Stimulated activated naive CD4-positive, alpha-beta T cell (primary cell): ENCODE measurements around the gene ZNF576.
"Not testable (repeated sequence)": the region's sequence is repeated elsewhere in the genome, so short reads cannot be mapped to it uniquely, and the experiment has no call there.

ENCODE experiments used
- DNase-seq, 6 experiments: peaks; one replicate each; lab custom pipeline; 2025; lab: John Stamatoyannopoulos, UW

ZNF576 gene

GRCh38 chr19:43575156-43575950 lies 21.0 kb upstream of the ZNF576 start, which contains the start of the genes PINLYP and XRCC1:
PINLYP (plus strand) TSS chr19:43575801; CDS start chr19:43577192, 1,391 bp downstream.
XRCC1 (minus strand) TSS chr19:43575527; CDS start chr19:43575458, 69 bp downstream.
- DNase-seq: peak; percentile 90 to 97 (median 96)

GRCh38 chr19:43575955-43576878 lies 20.2 kb upstream of the ZNF576 start:
- peak in 1 of 6 experiments; percentile 50 for DNase-seq

GRCh38 chr19:43578787-43579186 lies 17.6 kb upstream of the ZNF576 start:
- DNase-seq: no peak

- no peak for DNase-seq
Observed at GRCh38 chr19:43581467-43581866, 14.9 kb upstream of the ZNF576 start.

GRCh38 chr19:43582495-43582894 lies 13.9 kb upstream of the ZNF576 start:
- DNase-seq: no peak

GRCh38 chr19:43584484-43584883 lies 11.9 kb upstream of the ZNF576 start:
- no peak for DNase-seq

GRCh38 chr19:43586346-43586745 lies 10.0 kb upstream of the ZNF576 start:
- DNase-seq: no peak

- DNase-seq: not testable (repeated sequence)
Observed at GRCh38 chr19:43587029-43587428, 9.4 kb upstream of the ZNF576 start.

- no peak for DNase-seq
Observed at GRCh38 chr19:43589277-43589676, 7.1 kb upstream of the ZNF576 start.

- DNase-seq: no peak
Observed at GRCh38 chr19:43589678-43590077, 6.7 kb upstream of the ZNF576 start.

- no peak for DNase-seq
Observed at GRCh38 chr19:43591904-43592772, 4.3 kb upstream of the ZNF576 start.

GRCh38 chr19:43592800-43593350 lies 3.5 kb upstream of the ZNF576 start:
- no peak for DNase-seq

- DNase-seq: no peak
Observed at GRCh38 chr19:43594081-43594697, 2.2 kb upstream of the ZNF576 start.

- peak; percentile 56 to 77 (median 68) for DNase-seq
Observed at GRCh38 chr19:43594710-43595604, 1.4 kb upstream of the ZNF576 start.

GRCh38 chr19:43595605-43595998 lies 793 bp upstream of the ZNF576 start:
- DNase-seq: peak in 1 of 6 experiments; percentile 27

- DNase-seq: no peak
Observed at GRCh38 chr19:43596842-43597461, 557 bp downstream of the ZNF576 start.

- DNase-seq: no peak
Observed at GRCh38 chr19:43597876-43598275, 1.5 kb downstream of the ZNF576 start.

GRCh38 chr19:43598445-43599240 lies 2.2 kb downstream of the ZNF576 start:
- DNase-seq: no peak
